ENCODE results near the gene DNMT3A. TPM values are rescaled to one million over a fixed set of nuclear protein-coding genes. Genes with fewer than 3 reads are reported as not detected.

DNMT3A gene
- total RNA-seq, 1 donor from 2014 or later = 58.1 TPM

DNA sequence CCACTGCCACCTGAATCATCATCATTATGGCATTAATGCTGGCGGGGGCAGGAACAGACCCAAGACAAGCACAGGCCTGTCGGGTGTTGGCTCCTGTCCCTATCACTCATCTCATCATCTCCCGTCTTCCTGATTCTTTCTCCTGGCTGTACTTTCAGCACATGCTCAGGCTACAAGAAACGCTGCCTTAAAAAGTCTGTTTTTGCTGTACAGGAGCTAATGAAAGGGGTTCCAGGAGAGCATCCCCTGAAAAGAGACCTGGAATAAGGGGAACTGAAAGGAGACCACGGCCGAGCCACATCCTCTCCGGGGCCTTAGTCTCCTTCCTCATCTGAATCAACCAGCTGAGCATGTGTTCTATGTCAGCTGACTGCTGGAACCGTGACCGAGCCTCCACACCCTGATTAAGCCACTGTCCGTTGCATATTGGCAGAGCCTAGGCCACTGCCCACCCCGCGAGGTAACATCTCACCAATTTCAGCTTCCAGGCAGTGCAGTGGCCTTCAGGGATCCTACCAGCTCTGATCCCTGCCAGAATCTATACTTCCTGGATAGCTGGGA is 62.6 kb downstream of the DNMT3A start:
- Mint-ChIP-seq H3K36me3 (ENCODE audit: low read depth, unreplicated experiment) (peaks cover 18% of the 10 kb centered on the region), H3K27me3 (ENCODE audit: low read depth, unreplicated experiment) (peaks cover 7% of the 10 kb centered on the region), H3K9me3 (ENCODE audit: unreplicated experiment) (no peaks in the 10 kb centered on the region), H3K4me1 (ENCODE audit: low read depth, unreplicated experiment) (peaks cover 17% of the 10 kb centered on the region), H3K27ac (ENCODE audit: unreplicated experiment) (no peak overlapping the region), H3K4me3 (ENCODE audit: unreplicated experiment) (no peak overlapping the region)
- no peak overlapping the region for H3K27ac ChIP-seq (ENCODE audit: low read depth, low read length)
- H3K79me2 ChIP-seq (ENCODE audit: insufficient read depth, low read length) = no peaks in the 10 kb centered on the region
- H3K9ac ChIP-seq (ENCODE audit: low read length) = no peak overlapping the region
- H4K20me1 ChIP-seq (ENCODE audit: insufficient read depth, low read length) = no peaks in the 10 kb centered on the region
- H3K4me3 ChIP-seq (ENCODE audit: insufficient read depth, low read depth, low read length) = no peak overlapping the region
- no peaks in the 10 kb centered on the region for H3K9me3 ChIP-seq (ENCODE audit: insufficient read depth, low read depth, low read length)
- DNase-seq (ENCODE audit: low read depth) (no peak), FAIRE-seq (no peak)
- no peak overlapping the region for H3K4me2 ChIP-seq (ENCODE audit: low read length)
- no peak overlapping the region for H2AFZ ChIP-seq (ENCODE audit: low read depth, low read length)
- H3K36me3 ChIP-seq (ENCODE audit: insufficient read depth, low read length) = no peaks in the 10 kb centered on the region
- TF ChIP-seq, protein P1, sequence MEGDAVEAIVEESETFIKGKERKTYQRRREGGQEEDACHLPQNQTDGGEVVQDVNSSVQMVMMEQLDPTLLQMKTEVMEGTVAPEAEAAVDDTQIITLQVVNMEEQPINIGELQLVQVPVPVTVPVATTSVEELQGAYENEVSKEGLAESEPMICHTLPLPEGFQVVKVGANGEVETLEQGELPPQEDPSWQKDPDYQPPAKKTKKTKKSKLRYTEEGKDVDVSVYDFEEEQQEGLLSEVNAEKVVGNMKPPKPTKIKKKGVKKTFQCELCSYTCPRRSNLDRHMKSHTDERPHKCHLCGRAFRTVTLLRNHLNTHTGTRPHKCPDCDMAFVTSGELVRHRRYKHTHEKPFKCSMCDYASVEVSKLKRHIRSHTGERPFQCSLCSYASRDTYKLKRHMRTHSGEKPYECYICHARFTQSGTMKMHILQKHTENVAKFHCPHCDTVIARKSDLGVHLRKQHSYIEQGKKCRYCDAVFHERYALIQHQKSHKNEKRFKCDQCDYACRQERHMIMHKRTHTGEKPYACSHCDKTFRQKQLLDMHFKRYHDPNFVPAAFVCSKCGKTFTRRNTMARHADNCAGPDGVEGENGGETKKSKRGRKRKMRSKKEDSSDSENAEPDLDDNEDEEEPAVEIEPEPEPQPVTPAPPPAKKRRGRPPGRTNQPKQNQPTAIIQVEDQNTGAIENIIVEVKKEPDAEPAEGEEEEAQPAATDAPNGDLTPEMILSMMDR (IDR thresholded peaks at IDR 0.05; ENCODE audit: insufficient read depth, low read depth, low read length) = no peak
- TF ChIP-seq EZH2 (IDR thresholded peaks at IDR 0.05; ENCODE audit: insufficient read depth, low read length) = no peak
- H3K4me1 ChIP-seq (ENCODE audit: insufficient read depth, low read length) = peaks cover 19% of the 10 kb centered on the region
- H3K27me3 ChIP-seq (ENCODE audit: insufficient read depth, low read length) = no peaks in the 10 kb centered on the region

DNA sequence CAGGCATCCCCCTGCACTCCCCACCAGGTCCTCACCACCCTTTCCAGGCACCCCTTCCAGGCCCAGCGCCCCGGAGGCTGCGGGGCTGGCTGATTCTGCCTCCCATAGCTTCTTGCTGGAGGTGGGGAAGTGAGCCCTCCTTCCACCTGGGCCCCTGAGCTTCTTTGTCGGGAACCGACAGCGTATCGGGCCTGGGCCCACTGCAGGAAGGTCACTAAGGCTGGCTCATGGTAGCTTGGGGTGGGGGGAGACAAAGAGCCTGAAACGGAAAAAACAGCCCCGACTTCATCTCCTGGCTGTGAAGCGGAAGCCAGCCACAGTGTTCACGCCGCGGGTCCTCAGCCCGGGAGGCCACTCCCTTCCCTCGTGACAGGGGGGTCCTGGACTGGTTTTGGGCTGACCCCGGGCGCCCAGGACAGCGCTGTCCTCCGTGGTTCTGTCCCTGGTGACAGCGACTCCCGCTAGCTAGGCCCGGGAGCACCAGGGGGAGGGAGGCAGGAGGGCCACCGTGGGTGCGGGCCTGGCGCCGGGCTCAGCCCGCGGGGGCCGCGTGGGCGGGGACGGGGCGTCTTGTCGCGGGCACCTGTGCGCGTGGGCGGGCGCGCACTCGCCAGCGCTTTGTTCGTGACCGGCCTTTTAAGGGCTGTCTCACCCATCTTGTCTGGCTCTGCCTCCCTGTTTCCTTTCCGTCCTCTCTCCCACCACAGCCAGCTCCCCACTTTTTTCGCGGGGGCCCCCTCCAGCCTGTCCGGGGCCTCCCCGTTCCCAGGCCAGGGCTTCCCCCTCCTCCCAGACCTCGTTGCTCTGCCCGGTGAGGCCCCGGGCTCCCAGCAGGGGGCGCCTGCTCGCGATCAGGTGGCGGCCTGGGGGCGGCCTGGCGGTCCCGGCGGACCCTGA is 64.9 kb downstream of the DNMT3A start:
- Histone ChIP-seq H3K9me3 (ENCODE audit: insufficient read depth, low read depth, low read length) (no peaks in the 10 kb centered on the region), H3K4me1 (ENCODE audit: insufficient read depth, low read length) (peaks cover 19% of the 10 kb centered on the region), H3K36me3 (ENCODE audit: insufficient read depth, low read length) (no peaks in the 10 kb centered on the region), H2AFZ (ENCODE audit: low read depth, low read length) (peak overlapping the region; percentile 63), H3K79me2 (ENCODE audit: insufficient read depth, low read length) (no peaks in the 10 kb centered on the region), H3K9ac (ENCODE audit: low read length) (peak overlapping the region; percentile 41), H3K27me3 (ENCODE audit: insufficient read depth, low read length) (no peaks in the 10 kb centered on the region), H3K4me3 (ENCODE audit: insufficient read depth, low read depth, low read length) (peak overlapping the region; percentile 44), H3K4me2 (ENCODE audit: low read length) (peak overlapping the region; percentile 83), H4K20me1 (ENCODE audit: insufficient read depth, low read length) (no peaks in the 10 kb centered on the region), H3K27ac (ENCODE audit: low read depth, low read length) (no peak overlapping the region)
- H3K36me3 Mint-ChIP-seq (ENCODE audit: low read depth, unreplicated experiment) = peaks cover 24% of the 10 kb centered on the region
- H3K4me1 Mint-ChIP-seq (ENCODE audit: low read depth, unreplicated experiment) = peaks cover 17% of the 10 kb centered on the region
- FAIRE-seq = no peak
- H3K27me3 Mint-ChIP-seq (ENCODE audit: low read depth, unreplicated experiment) = peaks cover 12% of the 10 kb centered on the region
- no peak for DNase-seq (ENCODE audit: low read depth)
- TF ChIP-seq, protein P1 (IDR thresholded peaks at IDR 0.05; ENCODE audit: insufficient read depth, low read depth, low read length) = peak; percentile 22
- no peak for TF ChIP-seq EZH2 (IDR thresholded peaks at IDR 0.05; ENCODE audit: insufficient read depth, low read length)
- H3K9me3 Mint-ChIP-seq (ENCODE audit: unreplicated experiment) = no peaks in the 10 kb centered on the region
- peak overlapping the region; percentile 26 for H3K27ac Mint-ChIP-seq (ENCODE audit: unreplicated experiment)
- no peak overlapping the region for H3K4me3 Mint-ChIP-seq (ENCODE audit: unreplicated experiment)
